Stimulated activated CD4-positive, alpha-beta T cell treated with anti-CD3 and anti-CD28 coated beads, Interleukin-15, amount 100 ng/mL, for 48 hours (primary cell): ENCODE results near the gene POC1B.

Experiments
- DNase-seq, 2 donors: peaks; one replicate each; pipeline ENCODE4 v3.0.0-alpha.2; 2020; ENCODE audit warnings: low read depth in 2 of 2

Gene POC1B

DNA sequence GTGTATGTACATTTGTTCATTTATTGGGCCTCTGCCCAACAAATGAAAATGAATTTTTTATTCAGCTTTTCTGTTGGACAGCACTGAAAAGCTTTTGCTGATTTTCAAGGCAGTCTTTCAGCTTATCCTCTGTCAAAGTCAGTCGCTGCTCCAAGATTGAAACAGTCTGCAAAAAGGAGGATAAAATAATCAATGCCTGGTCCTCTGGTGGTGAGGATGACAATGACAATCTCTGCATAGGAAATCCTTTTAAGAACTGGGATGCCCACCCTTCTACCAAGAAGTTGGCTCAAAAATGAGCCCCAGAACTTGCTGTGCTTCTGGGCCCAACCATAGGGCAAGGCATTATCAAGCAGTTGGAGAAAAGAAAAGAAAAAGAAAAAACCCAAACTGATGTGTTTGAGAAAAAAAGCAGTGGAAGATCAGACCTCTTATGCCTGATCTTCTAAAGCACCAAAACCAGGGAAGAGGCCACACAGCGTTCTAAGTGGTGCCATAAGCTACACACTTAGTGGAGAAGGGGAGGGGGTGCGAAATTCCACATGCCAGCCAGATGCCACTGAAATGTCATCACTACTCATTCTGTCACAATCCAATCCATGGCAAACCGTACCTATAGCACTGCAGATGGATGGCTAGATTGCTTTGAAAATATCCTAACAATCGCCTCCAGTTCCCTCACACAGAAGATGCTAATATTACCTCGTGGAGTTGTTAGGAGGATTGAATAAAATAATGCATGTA, 104.6 kb downstream of the POC1B start:
- DNase-seq: no peak

DNA sequence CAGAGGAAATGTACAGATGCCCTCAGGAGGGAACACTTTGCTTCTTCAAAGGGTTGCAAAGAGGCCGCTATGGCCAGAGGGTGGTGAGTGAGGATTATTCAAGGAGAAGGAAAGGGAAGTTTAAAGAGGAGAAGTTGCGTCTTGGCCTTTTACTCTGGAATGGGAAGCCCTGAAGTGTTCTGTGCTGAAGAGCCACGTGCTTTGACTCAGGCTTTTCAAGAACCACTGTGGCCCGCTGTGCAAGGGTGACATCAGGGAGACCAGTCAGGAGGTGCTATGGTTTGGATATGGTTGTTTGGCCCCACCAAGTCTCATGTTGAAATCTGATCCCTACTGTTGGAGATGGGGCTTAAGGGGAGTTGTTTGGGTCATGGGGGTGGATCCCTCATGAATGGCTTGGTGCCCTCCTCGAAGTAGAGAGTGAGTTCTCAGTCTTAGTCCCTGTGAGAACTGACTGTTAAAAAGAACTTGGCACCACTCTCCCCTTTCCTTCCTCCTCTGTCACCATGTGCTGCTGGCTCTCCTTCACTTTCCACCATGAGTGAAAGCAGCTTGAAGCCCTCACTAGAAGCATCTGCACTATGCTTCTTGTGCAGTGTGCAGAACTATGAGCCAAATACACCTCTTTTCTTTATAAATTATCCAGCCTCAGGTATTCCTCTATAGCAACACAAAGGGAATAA, 107.5 kb downstream of the POC1B start:
- DNase-seq: no peak

DNA sequence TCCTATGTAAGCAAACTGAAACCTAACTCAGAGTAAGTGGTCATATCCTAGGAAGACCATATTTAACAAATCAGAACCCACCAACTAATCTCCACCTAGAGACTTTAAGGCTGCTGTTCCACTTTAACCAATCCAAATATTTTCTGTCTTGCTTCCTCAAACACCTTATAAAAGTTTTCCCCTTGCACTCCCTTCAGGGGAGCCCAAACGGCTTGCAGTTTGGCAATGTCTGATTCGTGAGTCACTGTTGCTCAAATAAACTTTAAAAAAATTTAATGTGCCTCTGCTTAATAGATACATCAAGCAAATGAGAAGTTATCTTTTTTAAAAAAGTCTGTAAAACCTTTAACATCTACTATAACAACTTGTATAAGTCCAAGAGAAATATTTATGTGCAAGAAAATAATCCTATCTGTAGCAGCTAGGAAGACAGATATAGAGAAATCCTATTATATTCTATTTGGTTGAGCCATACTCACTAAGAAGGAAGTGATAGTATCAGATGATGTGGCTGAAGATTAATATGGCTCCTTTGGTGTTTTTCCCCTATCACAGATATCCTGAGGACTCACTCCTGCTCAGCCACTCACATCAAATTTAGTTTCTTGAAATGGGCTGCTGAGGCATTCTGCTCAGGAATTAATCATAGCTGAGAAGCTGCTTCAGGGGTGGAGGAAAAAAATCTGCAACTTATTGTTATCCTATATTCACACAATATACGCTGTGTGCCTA, 108.4 kb downstream of the POC1B start:
- no peak for DNase-seq

DNA sequence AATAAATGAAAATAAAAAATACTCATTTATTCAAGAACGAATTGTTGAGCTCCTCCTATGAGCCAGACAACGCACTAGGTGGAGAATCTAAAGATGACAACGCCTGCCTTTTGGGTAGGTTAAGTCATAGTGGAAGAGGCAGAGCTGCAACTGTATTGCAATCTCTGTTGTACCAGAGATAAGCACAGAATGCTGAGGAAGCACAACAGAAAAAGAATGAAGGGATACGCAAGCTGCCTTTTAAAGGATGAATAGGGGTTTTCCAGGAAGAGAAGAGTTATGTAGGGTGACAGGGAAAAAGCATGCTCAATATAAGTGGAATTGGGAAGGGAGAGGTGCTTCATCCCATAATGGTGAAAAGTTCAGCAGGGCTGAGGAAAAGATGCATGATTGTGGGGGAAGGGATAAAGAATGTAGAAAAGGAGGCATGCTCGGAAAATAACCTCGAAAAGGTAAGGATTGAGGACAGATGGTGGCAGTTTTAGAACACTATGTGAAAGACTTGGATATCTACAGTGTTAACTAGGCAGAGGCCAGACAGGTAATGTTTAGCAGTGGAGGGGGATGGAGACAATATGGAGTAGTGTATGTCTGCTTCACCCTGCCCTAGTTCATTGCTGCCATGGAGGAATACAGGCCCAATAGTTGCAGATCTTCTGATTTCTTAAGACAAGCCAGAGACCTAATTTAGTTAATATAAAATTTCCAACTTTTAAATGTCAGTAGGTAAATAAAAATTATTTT, 109.6 kb downstream of the POC1B start:
- DNase-seq: no peak

GRCh38 chr12:89414851-89415250, 111.0 kb downstream of the POC1B start:
- no peak for DNase-seq

GRCh38 chr12:89414322-89414721, 111.5 kb downstream of the POC1B start:
- DNase-seq: no peak

DNA sequence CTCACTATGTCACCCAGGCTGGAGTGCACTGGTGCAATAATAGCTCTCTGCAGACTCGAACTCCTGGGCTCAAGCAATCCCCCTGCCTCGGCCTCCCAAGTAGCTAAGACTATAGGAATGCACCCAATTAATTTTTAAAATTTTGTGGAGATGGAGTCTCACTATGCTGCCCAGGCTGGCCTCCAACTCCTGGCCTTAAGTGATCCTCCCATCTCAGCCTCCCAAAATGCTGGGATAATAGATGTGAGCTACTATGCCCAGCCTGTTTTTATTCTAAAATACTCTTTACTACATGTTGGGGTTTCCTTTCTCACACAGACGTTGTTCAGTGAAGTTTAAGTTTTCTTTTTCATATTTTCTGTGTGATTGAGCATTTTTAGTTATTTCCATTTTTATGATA, 112.6 kb downstream of the POC1B start:
- no peak for DNase-seq

DNA sequence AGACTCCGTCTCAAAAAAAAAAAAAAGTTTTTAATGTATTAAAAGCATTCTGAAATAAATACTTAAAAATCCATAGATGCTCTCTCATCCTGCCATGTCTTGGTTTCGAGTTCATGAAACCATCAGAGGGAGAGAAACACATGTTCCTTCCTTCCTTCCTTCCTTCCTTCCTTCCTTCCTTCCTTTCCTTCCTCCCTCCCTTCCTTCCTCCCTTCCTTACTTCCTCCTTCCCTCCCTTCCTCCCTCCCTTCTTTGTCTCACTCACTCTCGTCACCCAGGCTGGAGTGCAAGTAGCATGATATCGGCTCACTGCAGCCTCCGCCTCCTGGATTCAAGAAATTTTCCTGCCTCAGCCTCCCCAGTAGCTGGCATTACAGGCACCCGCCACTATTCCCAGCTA, 113.2 kb downstream of the POC1B start:
- no peak for DNase-seq

- DNase-seq: no peak
Measured at GRCh38 chr12:89411846-89412245, 114.0 kb downstream of the POC1B start.

DNA sequence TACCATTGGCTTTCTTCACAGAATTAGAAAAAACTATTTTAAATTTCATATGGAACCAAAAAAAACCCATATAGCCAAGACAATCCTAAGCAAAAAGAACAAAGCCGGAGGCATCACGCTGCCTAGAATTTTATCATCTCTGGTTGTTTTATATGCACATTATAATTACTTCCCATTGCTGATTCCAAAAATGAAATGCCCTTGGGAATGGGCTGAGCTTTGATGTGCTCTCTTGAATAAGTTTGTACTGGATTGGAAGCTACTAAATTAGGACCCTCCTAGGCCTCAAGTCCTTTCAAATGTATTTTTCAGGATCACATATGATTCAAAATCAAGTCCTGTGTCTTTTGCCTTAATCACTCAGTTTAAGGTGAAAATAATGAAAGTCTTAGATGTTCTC, 114.6 kb downstream of the POC1B start:
- DNase-seq: no peak

DNA sequence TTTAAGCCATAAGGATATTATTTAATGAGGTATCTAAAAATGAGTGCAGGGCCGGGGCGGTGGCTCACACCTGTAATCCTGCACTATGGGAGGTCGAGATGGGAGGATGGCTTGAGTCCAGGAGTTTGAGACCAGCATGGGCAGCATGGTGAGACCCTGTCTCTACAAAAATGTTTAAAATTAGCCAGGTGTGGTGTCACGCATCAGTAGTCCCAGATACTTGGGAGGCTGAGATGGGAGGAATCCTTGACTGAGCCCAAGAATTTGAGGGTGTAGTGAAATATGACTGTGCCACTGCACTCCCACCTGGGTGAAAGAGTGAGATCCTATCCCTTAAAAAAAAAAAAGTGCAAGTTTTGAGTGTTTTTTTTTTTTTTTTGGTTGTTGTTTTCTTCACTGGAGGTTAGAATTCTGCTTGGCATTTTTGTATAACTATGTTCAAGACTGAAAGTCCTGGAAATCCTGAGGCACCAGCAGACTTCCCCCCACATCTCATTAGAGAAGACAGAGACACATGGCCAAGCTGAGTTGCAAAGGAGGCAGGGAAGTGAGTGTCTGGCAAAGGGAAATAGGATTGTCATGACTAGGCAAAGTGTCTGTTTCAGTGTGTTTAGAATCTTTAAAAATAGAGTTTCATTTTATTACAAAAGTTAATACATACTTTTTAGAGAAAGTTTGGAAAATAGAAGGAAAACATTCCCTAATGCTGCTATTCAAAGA, 120.1 kb downstream of the POC1B start:
- no peak for DNase-seq

DNA sequence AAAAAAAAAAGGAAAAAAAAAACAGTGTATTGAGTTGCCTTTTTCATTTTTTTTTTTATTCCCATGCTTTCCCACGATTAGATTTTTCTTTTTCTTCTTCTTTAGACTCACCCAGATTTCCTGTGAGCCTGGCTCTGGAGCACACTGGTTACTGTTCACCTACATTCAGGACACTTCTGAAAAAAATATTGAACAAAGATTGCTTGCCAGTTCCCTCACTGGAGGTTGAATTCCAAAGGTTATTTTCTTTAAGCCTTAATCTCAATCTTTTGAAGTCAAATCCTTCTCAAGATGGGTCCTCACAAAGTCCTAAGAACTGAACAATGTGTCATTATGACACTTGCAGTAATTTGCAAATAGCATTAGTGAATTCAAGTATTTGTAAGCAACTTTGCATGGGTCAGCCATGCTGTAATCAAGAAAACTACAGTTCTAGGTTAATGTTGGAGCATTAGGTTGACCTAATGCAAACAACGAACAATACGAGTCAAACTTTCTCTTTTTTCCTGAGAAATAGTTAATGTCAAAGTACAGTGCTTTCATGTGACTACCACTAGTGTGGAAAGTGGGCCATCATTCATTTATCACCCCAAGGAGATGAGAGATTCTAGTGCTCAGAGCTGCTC, 124.3 kb downstream of the POC1B start:
- DNase-seq: no peak

- no peak for DNase-seq
Measured at GRCh38 chr12:89400415-89400814, 125.4 kb downstream of the POC1B start.

DNA sequence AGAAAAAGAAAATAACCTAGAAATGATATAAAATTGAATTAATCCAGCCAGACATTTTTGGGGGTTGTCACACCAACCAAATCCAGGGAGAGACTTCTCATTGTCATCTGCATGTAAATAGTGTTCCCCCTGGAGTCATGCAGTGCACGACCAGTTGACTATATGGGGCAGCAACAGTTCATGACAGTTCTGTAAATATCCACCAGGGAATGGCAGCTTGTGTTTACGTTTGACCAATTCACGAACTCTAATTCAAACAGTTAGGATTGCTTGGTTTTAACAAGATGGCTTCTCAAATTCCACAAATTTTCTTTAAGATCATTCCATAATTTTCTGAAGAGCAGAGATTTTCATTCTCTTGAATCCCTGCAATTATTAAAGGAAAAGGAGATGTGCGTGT, 130.1 kb downstream of the POC1B start:
- no peak for DNase-seq

DNA sequence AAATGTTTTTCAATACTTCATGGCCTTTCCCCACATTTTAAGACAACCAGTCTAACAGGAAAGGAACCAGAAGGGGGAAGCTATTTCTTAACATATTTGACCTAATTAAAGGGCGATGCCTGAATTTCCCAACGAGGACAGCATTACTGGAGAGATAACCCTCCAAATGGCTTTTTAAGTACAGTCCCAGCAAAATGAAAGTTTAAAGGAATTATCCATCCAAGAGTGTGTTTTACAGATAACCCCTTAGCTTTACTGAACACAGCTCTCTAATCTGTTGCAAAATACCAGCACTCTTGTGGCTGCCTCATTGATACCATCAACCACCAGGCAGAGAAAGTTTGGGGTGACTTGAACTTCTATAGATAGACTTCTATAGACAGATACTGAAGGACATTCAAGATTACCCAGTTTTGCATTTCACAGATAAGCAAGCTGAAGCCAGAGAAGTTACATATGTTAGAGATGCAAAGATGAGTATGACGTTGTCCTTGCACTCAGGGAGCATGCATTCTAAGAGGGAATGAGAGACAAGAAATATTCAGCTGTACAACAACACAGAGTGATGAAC, 132.2 kb downstream of the POC1B start:
- DNase-seq: no peak

- DNase-seq: no peak
Measured at GRCh38 chr12:89392391-89392790, 133.5 kb downstream of the POC1B start.

DNA sequence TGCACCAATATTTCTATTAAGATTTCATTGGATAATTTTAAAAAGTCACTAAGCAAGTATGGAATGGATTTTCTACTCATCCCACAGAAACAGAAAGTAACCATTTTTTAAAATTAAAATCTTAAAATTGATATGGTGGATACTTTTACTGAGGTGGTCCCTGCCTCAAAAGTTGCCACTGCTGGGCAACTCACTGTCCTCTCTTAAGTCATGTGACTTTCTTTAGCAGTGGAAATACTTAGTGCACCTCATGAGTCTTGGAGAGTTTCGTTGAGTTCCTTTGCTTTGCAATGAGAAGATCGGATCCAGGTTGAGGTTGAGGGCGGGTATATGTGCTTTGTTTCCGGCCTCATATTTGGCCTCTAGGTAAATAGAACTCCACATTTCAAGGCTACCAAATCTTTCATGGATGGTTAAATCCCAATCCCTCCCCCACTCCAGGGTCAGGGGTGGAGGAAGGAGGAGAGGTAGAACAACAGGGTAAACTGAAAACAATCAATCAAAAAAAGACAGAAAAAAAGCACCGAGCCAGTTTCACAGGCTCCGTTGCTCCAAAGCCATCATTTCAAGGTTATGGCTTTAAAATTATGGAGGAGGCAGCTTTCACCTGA, 134.0 kb downstream of the POC1B start:
- no peak for DNase-seq

GRCh38 chr12:89390802-89391673, 134.8 kb downstream of the POC1B start:
- no peak for DNase-seq
